ENCODE results near the gene RSBN1.

- TF ChIP-seq POLR2AphosphoS5 (IDR thresholded peaks at IDR 0.05) (no peak), EP300 (IDR thresholded peaks at IDR 0.05) (no peak), CTCF (IDR thresholded peaks at IDR 0.05) (no peak), POLR2A (IDR thresholded peaks at IDR 0.05) (no peak)
These were observed 36.8 kb upstream of the RSBN1 start for GRCh38 chr1:113849072-113849471.
